ENCODE results near the gene UBASH3B.

GRCh38 chr11:122690384-122690783 is 34.9 kb downstream of the UBASH3B start:
- no peak for TF ChIP-seq SUZ12 (IDR thresholded peaks at IDR 0.05)
- no peak for TF ChIP-seq BHLHE40 (IDR thresholded peaks at IDR 0.05; ENCODE audit: borderline replicate concordance)
- TF ChIP-seq ELF4 (IDR thresholded peaks at IDR 0.05) = no peak
- TF ChIP-seq TARDBP (IDR thresholded peaks at IDR 0.05) = no peak
- TF ChIP-seq ARNT (IDR thresholded peaks at IDR 0.05) = no peak
- no peak for TF ChIP-seq HDGF (IDR thresholded peaks at IDR 0.05; ENCODE audit: borderline replicate concordance)
- TF ChIP-seq FOXK2 (IDR thresholded peaks at IDR 0.05) = no peak

Measured in HEK293T (cell line).